SIG-M5 (cell line): ENCODE measurements around the gene AGO1.
"Not testable (repeated sequence)": the region's sequence is repeated elsewhere in the genome, so short reads cannot be mapped to it uniquely, and the experiment has no call there.

Experiments
- DNase-seq: peaks from one replicate; lab custom pipeline; 2025; lab: John Stamatoyannopoulos, UW

AGO1 gene

GRCh38 chr1:35869245-35869950, 13.6 kb upstream of the AGO1 start:
- DNase-seq = not testable (repeated sequence)

- no peak for DNase-seq
These were observed 12.2 kb upstream of the AGO1 start for GRCh38 chr1:35870651-35871309.

- no peak for DNase-seq
These were observed 9.7 kb upstream of the AGO1 start for GRCh38 chr1:35873243-35873750.

GRCh38 chr1:35874115-35874514, 8.9 kb upstream of the AGO1 start:
- not testable (repeated sequence) for DNase-seq

GRCh38 chr1:35876988-35877387, 6.0 kb upstream of the AGO1 start:
- DNase-seq = no peak

GRCh38 chr1:35881850-35882273, 1.1 kb upstream of the AGO1 start:
- DNase-seq = no peak

GRCh38 chr1:35882586-35882944, 444 bp upstream of the AGO1 start:
- DNase-seq = no peak

- DNase-seq = no peak
These were observed 659 bp downstream of the AGO1 start for GRCh38 chr1:35883635-35884101.

GRCh38 chr1:35884934-35885333, 1.9 kb downstream of the AGO1 start:
- no peak for DNase-seq

- DNase-seq = no peak
These were observed 3.1 kb downstream of the AGO1 start for GRCh38 chr1:35885961-35886558.

- DNase-seq = no peak
These were observed 3.8 kb downstream of the AGO1 start for GRCh38 chr1:35886577-35887431.

GRCh38 chr1:35887508-35887907, 4.5 kb downstream of the AGO1 start:
- no peak for DNase-seq

GRCh38 chr1:35888255-35888654, 5.2 kb downstream of the AGO1 start:
- DNase-seq = no peak

GRCh38 chr1:35888981-35889380, 6.0 kb downstream of the AGO1 start:
- not testable (repeated sequence) for DNase-seq

GRCh38 chr1:35893051-35893879, 10.3 kb downstream of the AGO1 start:
- no peak for DNase-seq

- no peak for DNase-seq
These were observed 11.2 kb downstream of the AGO1 start for GRCh38 chr1:35894183-35894582.

- DNase-seq = no peak
These were observed 11.6 kb downstream of the AGO1 start for GRCh38 chr1:35894656-35895055.

- no peak for DNase-seq
These were observed 16.9 kb downstream of the AGO1 start for GRCh38 chr1:35899941-35900340.

- no peak for DNase-seq
These were observed 18.2 kb downstream of the AGO1 start for GRCh38 chr1:35901235-35901634.

GRCh38 chr1:35902671-35903070, 19.7 kb downstream of the AGO1 start:
- no peak for DNase-seq

- no peak for DNase-seq
These were observed 31.7 kb downstream of the AGO1 start for GRCh38 chr1:35914717-35915116.
